22Rv1 (cell line): ENCODE results near the gene DTNB.

Experiments
- H3K27ac ChIP-seq: fragments of 450-650 bp; 2 replicates; pipeline ENCODE4 v1.5.1; 2017
- CTCF ChIP-seq: fragments of 450-650 bp; IDR thresholded peaks from 2 replicates; pipeline ENCODE4 v1.5.1; 2017; ENCODE audit warnings: mild to moderate bottlenecking
- ZFX ChIP-seq: fragments of 450-650 bp; IDR thresholded peaks from 2 replicates; pipeline ENCODE4 v1.6.1; 2017; ENCODE audit warnings: antibody characterized with exemption, borderline replicate concordance

The DTNB gene

GRCh38 chr2:25588576-25588975, 84.8 kb downstream of the DTNB start:
- no peak overlapping the region for H3K27ac ChIP-seq
- TF ChIP-seq ZFX (no peak), CTCF (no peak)

- no peak overlapping the region for H3K27ac ChIP-seq
- TF ChIP-seq ZFX (no peak), CTCF (no peak)
These were observed 86.0 kb downstream of the DTNB start for GRCh38 chr2:25587361-25587760.

GRCh38 chr2:25586726-25587144, 86.6 kb downstream of the DTNB start:
- no peak overlapping the region for H3K27ac ChIP-seq
- no peak for TF ChIP-seq CTCF
- TF ChIP-seq ZFX = no peak

- TF ChIP-seq ZFX (no peak), CTCF (no peak)
These were observed 88.2 kb downstream of the DTNB start for GRCh38 chr2:25585189-25585588.

GRCh38 chr2:25582077-25582830, 91.1 kb downstream of the DTNB start:
- no peak for TF ChIP-seq CTCF
- TF ChIP-seq ZFX = no peak
- no peak overlapping the region for H3K27ac ChIP-seq

More at GRCh38 chr2:25585189-25585588, 88.2 kb downstream of the DTNB start:
- H3K27ac ChIP-seq = no peak overlapping the region

- TF ChIP-seq CTCF (no peak), ZFX (no peak)
- H3K27ac ChIP-seq = no peak overlapping the region
These were observed 96.8 kb downstream of the DTNB start for GRCh38 chr2:25576596-25576995.

- no peak overlapping the region for H3K27ac ChIP-seq
- no peak for TF ChIP-seq CTCF
- no peak for TF ChIP-seq ZFX
These were observed 100.7 kb downstream of the DTNB start for GRCh38 chr2:25572638-25573037.
